SKM-1 treated with dmso at 0.1 percent for 144 hours (cell line): ENCODE results near the gene MZT1.

Experiments
- DNase-seq: peaks from one replicate; lab custom pipeline; 2025; ENCODE audit not compliant: unreplicated experiment; lab: John Stamatoyannopoulos, UW

MZT1 gene

DNA sequence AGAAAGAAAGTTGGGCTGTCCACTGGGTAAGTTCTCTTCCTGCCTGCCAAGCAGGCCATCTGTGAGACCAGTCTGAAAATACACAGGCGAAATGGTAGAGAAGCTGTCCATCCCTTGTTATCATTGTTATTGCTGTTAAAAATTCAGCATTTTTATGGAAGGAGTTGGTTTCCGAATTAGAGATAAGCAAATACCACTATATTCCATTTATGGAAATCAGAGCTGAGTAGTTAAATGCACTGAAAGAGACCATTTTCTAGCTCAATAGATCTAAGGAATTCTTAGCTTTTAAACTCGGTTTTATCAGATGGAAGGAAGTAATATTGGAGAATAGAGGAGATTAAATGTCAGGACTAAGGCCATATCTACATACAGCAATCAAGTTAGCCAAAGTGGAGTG is 40.7 kb downstream of the MZT1 start:
- DNase-seq, result no peak

DNA sequence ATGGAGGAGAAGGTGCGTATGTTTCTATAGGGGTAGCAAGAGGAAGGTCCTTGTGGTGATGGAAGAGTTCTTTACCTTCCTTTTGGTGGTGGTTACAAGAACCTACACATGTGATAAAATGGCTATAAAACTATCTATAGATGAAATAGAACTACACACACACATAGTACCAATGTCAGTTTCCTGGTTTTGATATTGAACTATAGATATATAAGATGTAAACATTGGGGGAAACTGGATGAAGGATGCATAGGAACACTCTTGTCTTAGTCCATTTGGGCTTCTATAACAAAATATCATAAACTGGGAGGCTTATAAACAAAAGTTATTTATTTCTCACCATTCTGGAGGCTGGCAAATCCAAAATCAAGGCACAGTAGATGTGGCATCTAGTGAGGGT is 47.1 kb downstream of the MZT1 start:
- no peak for DNase-seq

DNA sequence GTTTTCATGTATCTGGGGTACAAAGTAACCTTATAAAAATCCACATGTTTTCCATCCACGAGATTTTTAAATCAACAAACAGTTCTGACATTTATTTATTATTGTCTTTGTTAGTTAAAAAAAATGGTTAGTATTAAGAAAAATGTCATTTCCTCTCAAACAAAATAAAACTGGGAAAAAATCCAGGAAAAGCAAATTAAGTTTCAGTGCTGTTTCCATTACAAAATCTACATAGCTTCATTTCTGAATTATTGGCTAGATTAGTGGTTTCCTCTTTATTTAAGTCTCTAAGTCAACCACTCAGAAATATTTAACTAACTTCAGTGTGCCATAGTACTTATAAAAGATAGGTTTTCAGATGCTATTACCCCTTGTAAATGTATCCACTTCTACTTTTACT is 49.1 kb downstream of the MZT1 start:
- DNase-seq, result no peak

DNA sequence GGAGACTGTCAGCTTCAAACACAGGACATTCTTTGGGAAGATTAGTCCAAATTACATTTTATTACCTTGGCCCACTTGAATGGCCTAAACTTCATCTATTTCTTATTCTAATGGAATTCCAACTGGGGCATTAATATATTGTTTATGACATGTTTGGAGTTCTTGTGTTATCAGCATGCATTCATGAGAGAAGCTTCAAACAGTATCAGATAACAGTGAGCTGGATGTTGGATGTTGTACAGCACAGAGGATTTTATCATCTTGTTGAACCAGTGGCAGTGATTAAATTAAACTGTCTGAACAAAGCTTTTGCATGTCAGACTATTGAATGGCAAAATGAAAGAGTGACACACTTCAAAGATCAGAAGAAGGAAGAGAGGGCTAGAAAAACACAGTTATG is 50.0 kb downstream of the MZT1 start:
- DNase-seq, result no peak

DNA sequence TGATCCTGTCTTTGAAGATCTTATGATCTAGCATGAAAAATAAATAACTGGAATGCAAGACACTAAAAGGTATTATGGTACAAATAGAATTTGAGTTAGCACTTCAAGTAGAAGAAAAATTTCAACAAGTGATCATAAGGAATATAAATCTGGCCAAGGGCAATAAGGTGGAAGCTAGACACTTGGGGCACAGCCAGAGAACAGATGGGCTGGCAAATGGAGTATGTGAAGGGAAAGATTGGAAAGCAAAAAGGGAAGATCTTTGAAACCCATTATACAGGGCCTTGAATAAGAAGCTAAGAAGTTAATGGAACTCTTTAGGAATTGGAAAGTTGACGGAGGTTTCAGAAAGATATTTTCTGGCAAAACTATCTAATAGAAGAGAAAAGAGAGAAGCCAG is 61.0 kb downstream of the MZT1 start:
- no peak for DNase-seq

DNA sequence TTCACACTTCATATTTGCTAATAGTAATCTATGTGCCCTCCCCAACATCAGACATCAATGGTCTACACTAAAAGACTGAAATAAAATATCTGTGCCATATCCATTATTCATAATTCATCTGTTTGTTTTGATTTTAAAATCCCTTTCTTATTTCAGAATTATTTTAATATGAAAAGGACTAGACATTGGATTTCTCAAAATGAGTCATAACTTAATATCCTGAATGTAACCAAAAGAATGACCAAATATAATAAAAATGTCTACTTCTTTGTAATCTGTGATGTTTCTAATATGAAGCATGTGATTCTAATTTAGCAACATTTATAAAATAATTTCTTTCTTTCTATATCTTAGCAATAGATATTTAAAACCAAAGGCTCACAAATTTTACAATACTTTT is 64.9 kb downstream of the MZT1 start:
- DNase-seq, result no peak
